ENCODE data around the gene CRYGB.

GRCh38 chr2:208098267-208098666 lies 47.7 kb downstream of the CRYGB start:
- TF ChIP-seq, protein P1, sequence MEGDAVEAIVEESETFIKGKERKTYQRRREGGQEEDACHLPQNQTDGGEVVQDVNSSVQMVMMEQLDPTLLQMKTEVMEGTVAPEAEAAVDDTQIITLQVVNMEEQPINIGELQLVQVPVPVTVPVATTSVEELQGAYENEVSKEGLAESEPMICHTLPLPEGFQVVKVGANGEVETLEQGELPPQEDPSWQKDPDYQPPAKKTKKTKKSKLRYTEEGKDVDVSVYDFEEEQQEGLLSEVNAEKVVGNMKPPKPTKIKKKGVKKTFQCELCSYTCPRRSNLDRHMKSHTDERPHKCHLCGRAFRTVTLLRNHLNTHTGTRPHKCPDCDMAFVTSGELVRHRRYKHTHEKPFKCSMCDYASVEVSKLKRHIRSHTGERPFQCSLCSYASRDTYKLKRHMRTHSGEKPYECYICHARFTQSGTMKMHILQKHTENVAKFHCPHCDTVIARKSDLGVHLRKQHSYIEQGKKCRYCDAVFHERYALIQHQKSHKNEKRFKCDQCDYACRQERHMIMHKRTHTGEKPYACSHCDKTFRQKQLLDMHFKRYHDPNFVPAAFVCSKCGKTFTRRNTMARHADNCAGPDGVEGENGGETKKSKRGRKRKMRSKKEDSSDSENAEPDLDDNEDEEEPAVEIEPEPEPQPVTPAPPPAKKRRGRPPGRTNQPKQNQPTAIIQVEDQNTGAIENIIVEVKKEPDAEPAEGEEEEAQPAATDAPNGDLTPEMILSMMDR (IDR thresholded peaks at IDR 0.05), result no peak
- no peak for TF ChIP-seq EZH2phosphoT487 (IDR thresholded peaks at IDR 0.05; ENCODE audit: borderline replicate concordance, low read depth)
- TF ChIP-seq, protein P2, sequence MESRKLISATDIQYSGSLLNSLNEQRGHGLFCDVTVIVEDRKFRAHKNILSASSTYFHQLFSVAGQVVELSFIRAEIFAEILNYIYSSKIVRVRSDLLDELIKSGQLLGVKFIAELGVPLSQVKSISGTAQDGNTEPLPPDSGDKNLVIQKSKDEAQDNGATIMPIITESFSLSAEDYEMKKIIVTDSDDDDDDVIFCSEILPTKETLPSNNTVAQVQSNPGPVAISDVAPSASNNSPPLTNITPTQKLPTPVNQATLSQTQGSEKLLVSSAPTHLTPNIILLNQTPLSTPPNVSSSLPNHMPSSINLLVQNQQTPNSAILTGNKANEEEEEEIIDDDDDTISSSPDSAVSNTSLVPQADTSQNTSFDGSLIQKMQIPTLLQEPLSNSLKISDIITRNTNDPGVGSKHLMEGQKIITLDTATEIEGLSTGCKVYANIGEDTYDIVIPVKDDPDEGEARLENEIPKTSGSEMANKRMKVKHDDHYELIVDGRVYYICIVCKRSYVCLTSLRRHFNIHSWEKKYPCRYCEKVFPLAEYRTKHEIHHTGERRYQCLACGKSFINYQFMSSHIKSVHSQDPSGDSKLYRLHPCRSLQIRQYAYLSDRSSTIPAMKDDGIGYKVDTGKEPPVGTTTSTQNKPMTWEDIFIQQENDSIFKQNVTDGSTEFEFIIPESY (IDR thresholded peaks at IDR 0.05; ENCODE audit: borderline replicate concordance, low read depth), result no peak
- TF ChIP-seq NRF1 (IDR thresholded peaks at IDR 0.05; ENCODE audit: low read depth, low read length), result no peak
- no peak for TF ChIP-seq TEAD4 (IDR thresholded peaks at IDR 0.05; ENCODE audit: borderline replicate concordance, insufficient read depth)
- TF ChIP-seq ELF1 (IDR thresholded peaks at IDR 0.05), result no peak
- TF ChIP-seq CHD2 (IDR thresholded peaks at IDR 0.05; ENCODE audit: low read length, partially characterized antibody), result no peak
- TF ChIP-seq EP300 (IDR thresholded peaks at IDR 0.05; ENCODE audit: borderline replicate concordance in 1 of 2, low read depth in 1 of 2, low read length in 1 of 2), result no peak
- no peak for TF ChIP-seq GABPA (IDR thresholded peaks at IDR 0.05; ENCODE audit: low read depth)
- no peak for TF ChIP-seq POLR2AphosphoS5 (IDR thresholded peaks at IDR 0.05; ENCODE audit: low read depth, low read length)
- no peak for TF ChIP-seq SIN3A (IDR thresholded peaks at IDR 0.05; ENCODE audit: borderline replicate concordance, low read depth, low read length)
- no peak for TF ChIP-seq USF2 (IDR thresholded peaks at IDR 0.05; ENCODE audit: borderline replicate concordance, low read depth, low read length)
